Gastrocnemius medialis (tissue), 4 donors: Measurements from ENCODE around the gene TBC1D10A. TPM values are rescaled to one million over a fixed set of nuclear protein-coding genes. Genes with fewer than 3 reads are reported as not detected.

ENCODE experiments used
- ATAC-seq, 2 donors: fragments of 150-250 bp; one replicate each; pipeline ENCODE4 v1.9.1; 2016
- DNase-seq, 2 donors: peaks; one replicate each; pipeline ENCODE4 v3.0.0-alpha.2; 2019
- H3K27ac ChIP-seq, 4 donors: fragments of 200-600 bp; sonication (generic); 1 replicate in 1 of 4; 2 replicates in 3 of 4; pipeline ENCODE4 v1.5.1; 2016 to 2018; ENCODE audit warnings: mild to moderate bottlenecking in 2 of 4, moderate library complexity in 1 of 4
- H3K27me3 ChIP-seq, 3 donors: fragments of 200-600 bp; sonication (generic) in 2 of 3; 1 replicate in 1 of 3; 2 replicates in 2 of 3; pipeline versions ENCODE4 v1.5.1 to v1.6.0; 2016 to 2019; ENCODE audit warnings: mild to moderate bottlenecking in 1 of 3, moderate library complexity in 1 of 3
- H3K36me3 ChIP-seq, 2 donors: fragments of 200-600 bp; sonication (generic) in 1 of 2; one replicate each; pipeline ENCODE4 v1.5.1; 2017 to 2018
- H3K4me1 ChIP-seq, 2 donors: fragments of 200-600 bp; sonication (generic) in 1 of 2; one replicate each; pipeline ENCODE4 v1.5.1; 2016 to 2017; ENCODE audit warnings: mild to moderate bottlenecking in 2 of 2
- H3K4me3 ChIP-seq, 4 donors: fragments of 200-600 bp; sonication (generic) in 3 of 4; 1 replicate in 1 of 4; 2 replicates in 3 of 4; pipeline ENCODE4 v1.5.1; 2016 to 2019; ENCODE audit warnings: mild to moderate bottlenecking in 2 of 4
- H3K9me3 ChIP-seq, 3 donors: fragments of 200-600 bp; sonication (generic) in 2 of 3; 1 replicate in 1 of 3; 2 replicates in 2 of 3; pipeline ENCODE4 v1.5.1; 2016 to 2019
- POLR2A ChIP-seq, 2 donors: fragments of 450-650 bp; IDR thresholded peaks; one replicate each; pipeline ENCODE4 v1.6.1; 2017; ENCODE audit warnings: antibody characterized with exemption in 2 of 2, mild to moderate bottlenecking in 2 of 2, moderate library complexity in 2 of 2
- in situ Hi-C, 4 donors: fragments of 200-750 bp; cut with MboI; loops; one replicate each; pipeline versions ENCODE4 v1.15.0 to v1.8.0; 2017; ENCODE audit warnings: low sequenced_read_pairs in 4 of 4
- intact Hi-C: fragments of 100-400 bp; cut with DNase I; formaldehyde crosslinking; loops from one replicate; pipeline ENCODE4 v1.15.1; 2023; ENCODE audit warnings: low total_unique reads
- total RNA-seq, 4 donors: library from RNA; depleted of rRNA; stranded (reverse); fragments of >200 nt; gene quantifications; one replicate each; pipeline versions ENCODE4 v1.1.0 to v1.2.3, GENCODE V29; 2016
- TF ChIP-seq, protein P1 (sequence below), 5 experiments: fragments of 450-650 bp in 3 of 5; fragments of 200-600 bp in 2 of 5; sonication (generic) in 2 of 5; IDR thresholded peaks in 4 of 5; conservative IDR thresholded peaks in 1 of 5; 1 replicate in 4 of 5; 2 replicates in 1 of 5; pipeline ENCODE4 v1.5.1; 2016 to 2019; ENCODE audit warnings: antibody characterized with exemption in 5 of 5, mild to moderate bottlenecking in 3 of 5, moderate library complexity in 3 of 5

Gene TBC1D10A
- total RNA-seq, 4 donors from 2014 or later, result 4.1 to 9.6 (median 6.2) TPM

- intact Hi-C loops (no loop called here), in situ Hi-C loops (no loop called here)
- no peaks in the 10 kb centered on the region for H3K27me3 ChIP-seq
- ATAC-seq, result no peak
- DNase-seq, result no peak
- no peaks in the 10 kb centered on the region for H3K9me3 ChIP-seq
- H3K4me1 ChIP-seq, result no peaks in the 10 kb centered on the region
- H3K4me3 ChIP-seq, result no peak overlapping the region
- TF ChIP-seq, protein P1, sequence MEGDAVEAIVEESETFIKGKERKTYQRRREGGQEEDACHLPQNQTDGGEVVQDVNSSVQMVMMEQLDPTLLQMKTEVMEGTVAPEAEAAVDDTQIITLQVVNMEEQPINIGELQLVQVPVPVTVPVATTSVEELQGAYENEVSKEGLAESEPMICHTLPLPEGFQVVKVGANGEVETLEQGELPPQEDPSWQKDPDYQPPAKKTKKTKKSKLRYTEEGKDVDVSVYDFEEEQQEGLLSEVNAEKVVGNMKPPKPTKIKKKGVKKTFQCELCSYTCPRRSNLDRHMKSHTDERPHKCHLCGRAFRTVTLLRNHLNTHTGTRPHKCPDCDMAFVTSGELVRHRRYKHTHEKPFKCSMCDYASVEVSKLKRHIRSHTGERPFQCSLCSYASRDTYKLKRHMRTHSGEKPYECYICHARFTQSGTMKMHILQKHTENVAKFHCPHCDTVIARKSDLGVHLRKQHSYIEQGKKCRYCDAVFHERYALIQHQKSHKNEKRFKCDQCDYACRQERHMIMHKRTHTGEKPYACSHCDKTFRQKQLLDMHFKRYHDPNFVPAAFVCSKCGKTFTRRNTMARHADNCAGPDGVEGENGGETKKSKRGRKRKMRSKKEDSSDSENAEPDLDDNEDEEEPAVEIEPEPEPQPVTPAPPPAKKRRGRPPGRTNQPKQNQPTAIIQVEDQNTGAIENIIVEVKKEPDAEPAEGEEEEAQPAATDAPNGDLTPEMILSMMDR (IDR thresholded peaks at IDR 0.05 in 4 of 5, conservative IDR thresholded peaks at IDR 0.05 in 1 of 5), result no peak
- TF ChIP-seq POLR2A (IDR thresholded peaks at IDR 0.05), result no peak
- H3K36me3 ChIP-seq, result no peaks in the 10 kb centered on the region
- H3K27ac ChIP-seq, result no peak overlapping the region
These were observed 53.8 kb downstream of the TBC1D10A start for GRCh38 chr22:30272781-30273601.

DNA sequence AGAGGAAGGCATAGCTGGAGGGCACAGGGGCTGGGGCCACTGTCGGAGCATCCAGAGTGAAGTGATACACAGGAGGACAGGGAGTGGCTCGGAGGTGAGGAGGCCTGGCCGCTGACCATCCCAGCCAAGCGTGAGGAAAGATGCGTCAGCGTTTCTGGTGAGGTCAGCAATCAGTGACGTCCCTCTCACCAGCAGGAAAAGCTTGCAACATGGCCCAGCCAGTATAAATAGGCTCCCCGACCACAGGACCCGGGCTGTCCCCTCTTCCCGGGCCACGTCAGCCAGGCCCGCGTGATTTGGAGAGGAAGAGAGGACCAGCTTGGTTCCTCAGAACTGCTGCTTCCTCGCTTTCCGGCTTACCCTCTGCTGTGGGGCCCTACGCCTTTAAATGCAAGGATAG, 55.9 kb downstream of the TBC1D10A start:
- in situ Hi-C loops (no loop called here), intact Hi-C loops (no loop called here)
- TF ChIP-seq POLR2A (IDR thresholded peaks at IDR 0.05), result peak; percentile 11 to 27
- TF ChIP-seq, protein P1 (IDR thresholded peaks at IDR 0.05 in 4 of 5, conservative IDR thresholded peaks at IDR 0.05 in 1 of 5), result no peak
- Histone ChIP-seq H3K27ac (no peak overlapping the region), H3K9me3 (no peaks in the 10 kb centered on the region), H3K27me3 (no peaks in the 10 kb centered on the region), H3K4me3 (no peak overlapping the region), H3K36me3 (no peaks in the 10 kb centered on the region), H3K4me1 (no peaks in the 10 kb centered on the region)
- peak; percentile 41 to 64 for DNase-seq
- ATAC-seq, result peak in 1 of 2 donors; percentile 19

DNA sequence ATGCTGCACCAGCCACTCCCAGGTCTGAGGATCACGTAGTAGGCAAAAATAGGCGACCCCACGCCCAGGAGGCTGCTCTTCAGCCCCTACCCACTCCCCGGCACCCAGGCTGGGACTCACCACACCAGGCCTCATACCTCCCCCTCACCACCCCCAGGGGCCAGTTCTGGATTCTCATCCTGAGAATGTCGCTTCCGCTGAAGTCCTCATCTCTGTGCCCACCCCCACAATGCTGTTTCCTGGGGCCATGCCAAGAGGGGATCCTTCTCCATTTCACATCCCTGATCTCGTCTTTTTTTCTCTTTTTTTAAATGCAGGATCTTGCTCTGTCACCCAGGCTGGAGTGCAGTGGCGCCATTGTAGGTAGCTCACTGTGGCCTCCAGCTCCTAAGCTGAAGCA, 58.4 kb downstream of the TBC1D10A start:
- Histone ChIP-seq H3K27ac (no peak overlapping the region), H3K4me1 (no peaks in the 10 kb centered on the region), H3K27me3 (no peaks in the 10 kb centered on the region), H3K9me3 (no peaks in the 10 kb centered on the region), H3K4me3 (no peak overlapping the region), H3K36me3 (no peaks in the 10 kb centered on the region)
- in situ Hi-C loops (loop anchor here in 2 of 4 donors (10.0 kb wide), 2 partner anchors 116 to 126 kb away; partner anchors contain the start of genes RNF215 (in 1 of the 2) and SEC14L2 (in 1 of the 2)), intact Hi-C loops (no loop called here)
- ATAC-seq (no peak), DNase-seq (no peak)
- TF ChIP-seq POLR2A (IDR thresholded peaks at IDR 0.05), result no peak
- TF ChIP-seq, protein P1 (IDR thresholded peaks at IDR 0.05 in 4 of 5, conservative IDR thresholded peaks at IDR 0.05 in 1 of 5), result no peak

GRCh38 chr22:30267382-30268302, 59.1 kb downstream of the TBC1D10A start:
- no peak for TF ChIP-seq POLR2A (IDR thresholded peaks at IDR 0.05)
- TF ChIP-seq, protein P1 (IDR thresholded peaks at IDR 0.05 in 4 of 5, conservative IDR thresholded peaks at IDR 0.05 in 1 of 5), result no peak
- in situ Hi-C loops (loop anchor here in 2 of 4 donors (10.0 kb wide), 2 partner anchors 117 to 127 kb away; partner anchors contain the start of genes RNF215 (in 1 of the 2) and SEC14L2 (in 1 of the 2)), intact Hi-C loops (no loop called here)
- Histone ChIP-seq H3K4me1 (no peaks in the 10 kb centered on the region), H3K4me3 (no peak overlapping the region), H3K27me3 (no peaks in the 10 kb centered on the region), H3K36me3 (no peaks in the 10 kb centered on the region), H3K9me3 (no peaks in the 10 kb centered on the region), H3K27ac (no peak overlapping the region)
- DNase-seq (no peak), ATAC-seq (no peak)
